H9 (cell line): ENCODE measurements around the gene PLRG1. TPM values are rescaled to one million over a fixed set of nuclear protein-coding genes. Genes with fewer than 3 reads are reported as not detected.

ENCODE experiments used
- DNase-seq: peaks from one replicate; pipeline ENCODE4 v3.0.0-alpha.2; 2017
- H2AFZ ChIP-seq: one replicate; pipeline ENCODE4 v1.6.1; 2013; ENCODE audit warnings: mild to moderate bottlenecking, low read length, control low read depth, moderate library complexity
- H2AK5ac ChIP-seq: 2 replicates; pipeline ENCODE4 v1.6.1; 2013; ENCODE audit warnings: low read length, control low read depth, mixed read lengths; ENCODE audit not compliant: insufficient read length
- H2BK120ac ChIP-seq: one replicate; pipeline ENCODE4 v1.6.1; 2013; ENCODE audit warnings: low read depth, mild to moderate bottlenecking, low read length, control low read depth, inconsistent platforms; ENCODE audit not compliant: poor library complexity, severe bottlenecking
- H2BK12ac ChIP-seq: 2 replicates; pipeline ENCODE4 v1.6.1; 2013; ENCODE audit warnings: low read length, control low read depth, mixed read lengths, low read depth; ENCODE audit not compliant: insufficient read length
- H2BK15ac ChIP-seq: 2 replicates; pipeline ENCODE4 v1.6.1; 2013; ENCODE audit warnings: low read depth, low read length, control low read depth
- H2BK20ac ChIP-seq: one replicate; pipeline ENCODE4 v1.6.1; 2013; ENCODE audit warnings: low read depth, mild to moderate bottlenecking, low read length, control low read depth, inconsistent platforms; ENCODE audit not compliant: poor library complexity, severe bottlenecking
- H2BK5ac ChIP-seq: 2 replicates; pipeline ENCODE4 v1.6.1; 2013; ENCODE audit warnings: low read length, control low read depth, mixed read lengths; ENCODE audit not compliant: insufficient read length
- H3K14ac ChIP-seq: 2 replicates; pipeline ENCODE4 v1.6.1; 2013; ENCODE audit warnings: low read length, control low read depth; ENCODE audit not compliant: insufficient read depth
- H3K18ac ChIP-seq: 2 replicates; pipeline ENCODE4 v1.6.1; 2013; ENCODE audit warnings: low read depth, mild to moderate bottlenecking, mixed read lengths, low read length, control low read depth; ENCODE audit not compliant: insufficient read length
- H3K23ac ChIP-seq: 2 replicates; pipeline ENCODE4 v1.6.1; 2013; ENCODE audit warnings: low read length, control low read depth, mixed read lengths, low read depth; ENCODE audit not compliant: insufficient read length
- H3K23me2 ChIP-seq: 2 replicates; pipeline ENCODE4 v1.6.1; 2013; ENCODE audit warnings: low read depth, mild to moderate bottlenecking, mixed read lengths, low read length, control low read depth; ENCODE audit not compliant: insufficient read length, poor library complexity, severe bottlenecking
- H3K27ac ChIP-seq: 2 replicates; pipeline ENCODE4 v1.5.1; 2013; ENCODE audit warnings: low read length, control low read depth, mixed read lengths, low read depth; ENCODE audit not compliant: insufficient read length
- H3K27me3 ChIP-seq: 2 replicates; pipeline ENCODE4 v1.6.1; 2013; ENCODE audit warnings: low read length, control low read depth, inconsistent platforms; ENCODE audit not compliant: insufficient read depth
- H3K4ac ChIP-seq: 2 replicates; pipeline ENCODE4 v1.6.1; 2013; ENCODE audit warnings: low read depth, mild to moderate bottlenecking, control low read depth, inconsistent platforms, low read length, moderate library complexity
- H3K4me1 ChIP-seq: 2 replicates; pipeline ENCODE4 v1.6.1; 2013; ENCODE audit warnings: low read length, control low read depth, inconsistent platforms; ENCODE audit not compliant: insufficient read depth
- H3K4me2 ChIP-seq: 2 replicates; pipeline ENCODE4 v1.6.1; 2013; ENCODE audit warnings: low read length, control low read depth, mixed read lengths; ENCODE audit not compliant: insufficient read length, insufficient read depth
- H3K56ac ChIP-seq: 2 replicates; pipeline ENCODE4 v1.6.1; 2013; ENCODE audit warnings: low read depth, mild to moderate bottlenecking, mixed read lengths, low read length, control low read depth; ENCODE audit not compliant: insufficient read length
- H3K79me1 ChIP-seq: 2 replicates; pipeline ENCODE4 v1.6.1; 2013; ENCODE audit warnings: low read depth, mild to moderate bottlenecking, moderate library complexity, low read length, control low read depth, inconsistent platforms; ENCODE audit not compliant: insufficient read depth, poor library complexity, severe bottlenecking
- H3K79me2 ChIP-seq: 2 replicates; pipeline ENCODE4 v1.6.1; 2013; ENCODE audit warnings: low read length, control low read depth, inconsistent platforms; ENCODE audit not compliant: insufficient read depth
- H3K9ac ChIP-seq: 2 replicates; pipeline ENCODE4 v1.6.1; 2013; ENCODE audit warnings: low read length, control low read depth, mixed read lengths; ENCODE audit not compliant: insufficient read length; ENCODE audit errors: extremely low read depth
- H3K9me3 ChIP-seq: one replicate; pipeline ENCODE4 v1.6.1; 2013; ENCODE audit warnings: low read depth, low read length, inconsistent platforms; ENCODE audit not compliant: control insufficient read depth
- H3T11ph ChIP-seq: one replicate; pipeline ENCODE4 v1.6.1; 2013; ENCODE audit warnings: mild to moderate bottlenecking, low read length, control low read depth, inconsistent platforms
- H4K20me1 ChIP-seq: one replicate; pipeline ENCODE4 v1.6.1; 2013; ENCODE audit not compliant: control insufficient read depth, insufficient read length, insufficient read depth
- H4K5ac ChIP-seq: 2 replicates; pipeline ENCODE4 v1.6.1; 2013; ENCODE audit warnings: low read depth, mild to moderate bottlenecking, mixed read lengths, low read length, control low read depth; ENCODE audit not compliant: insufficient read length
- H4K8ac ChIP-seq: replicated peaks from 2 replicates; pipeline ENCODE4 v1.6.1; 2013; ENCODE audit warnings: low read length, control low read depth, mixed read lengths, low read depth; ENCODE audit not compliant: insufficient read length
- H4K91ac ChIP-seq: 2 replicates; pipeline ENCODE4 v1.6.1; 2013; ENCODE audit warnings: low read depth, mild to moderate bottlenecking, moderate library complexity, mixed read lengths, low read length, control low read depth; ENCODE audit not compliant: insufficient read length
- H3K27ac Mint-ChIP-seq, 3 experiments: 2 replicates in 2 of 3; 3 replicates in 1 of 3; pipeline ENCODE4 v1.8.0; 2020 to 2021; ENCODE audit warnings: mixed read lengths in 3 of 3, mild to moderate bottlenecking in 1 of 3, moderate library complexity in 1 of 3
- H3K27me3 Mint-ChIP-seq: 2 replicates; pipeline ENCODE4 v1.8.0; 2021; ENCODE audit warnings: low read depth, mild to moderate bottlenecking, moderate library complexity, mixed read lengths
- H3K36me3 Mint-ChIP-seq, 3 experiments: 2 replicates in 2 of 3; 3 replicates in 1 of 3; pipeline ENCODE4 v1.8.0; 2020 to 2021; ENCODE audit warnings: low read depth in 3 of 3, mixed read lengths in 3 of 3; ENCODE audit not compliant: insufficient read depth in 1 of 3
- H3K4me1 Mint-ChIP-seq, 2 experiments: 2 replicates each; pipeline ENCODE4 v1.8.0; 2020; ENCODE audit warnings: mixed read lengths in 2 of 2
- H3K4me3 Mint-ChIP-seq, 2 experiments: 2 replicates in 1 of 2; 3 replicates in 1 of 2; pipeline ENCODE4 v1.8.0; 2020 to 2021; ENCODE audit warnings: mild to moderate bottlenecking in 2 of 2, mixed read lengths in 2 of 2, moderate library complexity in 1 of 2
- H3K9me3 Mint-ChIP-seq, 2 experiments: 2 replicates in 1 of 2; 3 replicates in 1 of 2; pipeline ENCODE4 v1.8.0; 2020; ENCODE audit warnings: mild to moderate bottlenecking in 2 of 2, mixed read lengths in 2 of 2, moderate library complexity in 1 of 2
- WGBS: extraction: QIAGEN DNeasy Blood & Tissue Kit; methylation state at CpG from one replicate; pipeline ENCODE4 v1.1.7; 2013; ENCODE audit warnings: missing lambda C conversion rate, low lambda C conversion rate, mixed read lengths; ENCODE audit not compliant: insufficient read length; ENCODE audit errors: extremely low coverage; 5-methylcytosine and 5-hydroxymethylcytosine counted together
- total RNA-seq: library from RNA; stranded (reverse); gene quantifications from 2 replicates; pipeline ENCODE4 v1.2.1, GENCODE V29; 2021
- TF ChIP-seq, protein P1 (sequence below): fragments of 200-600 bp; sonication (generic); conservative IDR thresholded peaks from 3 replicates; pipeline ENCODE4 v1.8.0; 2021; ENCODE audit warnings: antibody characterized with exemption, mild to moderate bottlenecking

The PLRG1 gene
- total RNA-seq, 1 experiment from 2014 or later = 113 TPM

DNA sequence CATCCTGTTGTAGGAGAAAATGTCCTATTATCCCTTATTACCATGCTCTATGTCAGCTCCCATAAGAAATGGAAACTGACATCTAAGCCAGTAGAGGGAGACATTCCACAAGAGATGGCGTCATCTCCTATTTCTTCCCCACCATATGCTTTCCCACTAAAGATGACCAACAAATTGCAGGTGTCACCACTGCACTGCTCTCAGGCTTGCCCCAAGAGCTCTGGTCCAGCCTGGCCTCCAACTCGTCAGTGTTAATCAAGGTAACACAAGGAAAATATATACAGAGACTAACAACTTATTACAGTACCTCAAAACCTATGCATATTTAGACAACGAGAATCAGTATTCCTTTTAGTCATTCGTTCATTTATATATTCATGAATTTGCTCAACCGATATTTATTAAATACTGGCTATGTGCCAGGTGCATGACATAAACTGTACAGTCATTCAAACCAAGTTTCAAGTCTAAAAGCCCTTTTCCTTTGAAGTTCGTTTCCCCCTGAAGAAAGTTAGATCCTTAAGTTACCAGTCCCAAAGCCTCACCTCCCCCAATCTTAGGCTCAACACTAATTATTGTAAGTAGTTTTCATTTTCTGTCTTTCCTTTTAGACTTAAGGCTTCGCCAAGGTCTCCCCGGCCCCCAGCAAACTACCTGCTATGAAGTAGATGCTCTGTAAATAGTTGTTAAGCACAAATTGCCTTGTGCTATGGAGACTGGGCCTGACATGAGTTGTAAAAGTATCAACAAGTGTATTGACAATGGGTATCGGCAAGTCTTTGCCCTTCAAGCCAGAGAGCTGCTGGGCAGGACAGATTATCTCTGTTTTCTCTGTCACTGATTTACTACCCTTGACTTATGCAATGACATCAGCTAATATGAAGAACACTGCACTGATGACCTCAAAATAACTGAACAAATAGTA lies 9.6 kb upstream of the PLRG1 start:
- no peak overlapping the region for H3T11ph ChIP-seq
- H3K4me2 ChIP-seq = no peak overlapping the region
- no peak overlapping the region for H2BK15ac ChIP-seq
- Mint-ChIP-seq H3K36me3 (no peaks in the 10 kb centered on the region), H3K4me3 (no peak overlapping the region), H3K4me1 (no peaks in the 10 kb centered on the region), H3K9me3 (no peaks in the 10 kb centered on the region), H3K27ac (no peak overlapping the region), H3K27me3 (no peaks in the 10 kb centered on the region; the same call in 1 of the 2 replicates)
- H3K4ac ChIP-seq = no peak overlapping the region
- no peak overlapping the region for H4K91ac ChIP-seq
- TF ChIP-seq, protein P1, sequence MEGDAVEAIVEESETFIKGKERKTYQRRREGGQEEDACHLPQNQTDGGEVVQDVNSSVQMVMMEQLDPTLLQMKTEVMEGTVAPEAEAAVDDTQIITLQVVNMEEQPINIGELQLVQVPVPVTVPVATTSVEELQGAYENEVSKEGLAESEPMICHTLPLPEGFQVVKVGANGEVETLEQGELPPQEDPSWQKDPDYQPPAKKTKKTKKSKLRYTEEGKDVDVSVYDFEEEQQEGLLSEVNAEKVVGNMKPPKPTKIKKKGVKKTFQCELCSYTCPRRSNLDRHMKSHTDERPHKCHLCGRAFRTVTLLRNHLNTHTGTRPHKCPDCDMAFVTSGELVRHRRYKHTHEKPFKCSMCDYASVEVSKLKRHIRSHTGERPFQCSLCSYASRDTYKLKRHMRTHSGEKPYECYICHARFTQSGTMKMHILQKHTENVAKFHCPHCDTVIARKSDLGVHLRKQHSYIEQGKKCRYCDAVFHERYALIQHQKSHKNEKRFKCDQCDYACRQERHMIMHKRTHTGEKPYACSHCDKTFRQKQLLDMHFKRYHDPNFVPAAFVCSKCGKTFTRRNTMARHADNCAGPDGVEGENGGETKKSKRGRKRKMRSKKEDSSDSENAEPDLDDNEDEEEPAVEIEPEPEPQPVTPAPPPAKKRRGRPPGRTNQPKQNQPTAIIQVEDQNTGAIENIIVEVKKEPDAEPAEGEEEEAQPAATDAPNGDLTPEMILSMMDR = peak; percentile 82
- no peak overlapping the region for H3K27ac ChIP-seq
- no peak overlapping the region for H2BK120ac ChIP-seq
- H4K20me1 ChIP-seq = no peaks in the 10 kb centered on the region
- no peak overlapping the region for H4K5ac ChIP-seq
- H3K56ac ChIP-seq = no peak overlapping the region
- no peak overlapping the region for H3K18ac ChIP-seq
- no peak overlapping the region for H3K14ac ChIP-seq
- H2BK12ac ChIP-seq = no peak overlapping the region
- WGBS = no CpG with 5 or more reads among the region's 9 CpGs
- no peak overlapping the region for H2AK5ac ChIP-seq
- no peaks in the 10 kb centered on the region for H3K4me1 ChIP-seq
- H3K27me3 ChIP-seq = no peaks in the 10 kb centered on the region
- H2AFZ ChIP-seq = no peak overlapping the region
- no peaks in the 10 kb centered on the region for H3K23me2 ChIP-seq
- no peak overlapping the region for H3K23ac ChIP-seq
- no peaks in the 10 kb centered on the region for H3K79me2 ChIP-seq
- H4K8ac ChIP-seq = no peak overlapping the region
- H3K79me1 ChIP-seq = no peaks in the 10 kb centered on the region
- no peak overlapping the region for H3K9ac ChIP-seq
- H2BK5ac ChIP-seq = no peak overlapping the region
- no peak overlapping the region for H2BK20ac ChIP-seq
- no peaks in the 10 kb centered on the region for H3K9me3 ChIP-seq
- peak; percentile 46 for DNase-seq
